HG03354 (cell line): Measurements from ENCODE around the gene ADCY4.

Experiments used
- ATAC-seq: cut with Tn5 transposase; IDR thresholded peaks from one replicate; pipeline ENCODE4 v1.9.1; 2021; ENCODE audit warnings: mild to moderate bottlenecking; ENCODE audit not compliant: unreplicated experiment, poor library complexity, severe bottlenecking

The ADCY4 gene

GRCh38 chr14:24307156-24307574 is 27.7 kb downstream of the ADCY4 start:
- ATAC-seq: no peak

- ATAC-seq: no peak
These were observed 30.9 kb downstream of the ADCY4 start for GRCh38 chr14:24304019-24304387.

GRCh38 chr14:24300326-24300980 is 34.4 kb downstream of the ADCY4 start:
- no peak for ATAC-seq

- peak; percentile 75 for ATAC-seq
These were observed 35.3 kb downstream of the ADCY4 start, which contains the start of the genes DHRS1 and NOP9 for GRCh38 chr14:24299255-24300191. Gene DHRS1 (minus strand): TSS chr14:24299780. CDS start chr14:24299106, 674 bp downstream. Gene NOP9 (plus strand): TSS chr14:24299850. CDS start chr14:24299955, 105 bp downstream.

- peak; percentile 12 for ATAC-seq
These were observed 36.0 kb downstream of the ADCY4 start for GRCh38 chr14:24298892-24299254.

- peak; percentile 27 for ATAC-seq
These were observed 37.5 kb downstream of the ADCY4 start for GRCh38 chr14:24297190-24297964.

GRCh38 chr14:24296341-24297157 is 38.3 kb downstream of the ADCY4 start:
- ATAC-seq: peak; percentile 59

- ATAC-seq: no peak
These were observed 41.3 kb downstream of the ADCY4 start for GRCh38 chr14:24293525-24293924.

GRCh38 chr14:24292118-24292807 is 42.6 kb downstream of the ADCY4 start:
- ATAC-seq: no peak

GRCh38 chr14:24291446-24292117 is 43.3 kb downstream of the ADCY4 start:
- no peak for ATAC-seq

GRCh38 chr14:24290746-24291145 is 44.1 kb downstream of the ADCY4 start:
- ATAC-seq: no peak

- no peak for ATAC-seq
These were observed 45.1 kb downstream of the ADCY4 start for GRCh38 chr14:24289649-24290280.

- no peak for ATAC-seq
These were observed 47.9 kb downstream of the ADCY4 start for GRCh38 chr14:24286996-24287395.

GRCh38 chr14:24285351-24285750 is 49.5 kb downstream of the ADCY4 start:
- ATAC-seq: no peak

GRCh38 chr14:24284501-24285035 is 50.3 kb downstream of the ADCY4 start:
- ATAC-seq: no peak

GRCh38 chr14:24283796-24284460 is 50.9 kb downstream of the ADCY4 start:
- ATAC-seq: no peak

GRCh38 chr14:24282736-24283135 is 52.1 kb downstream of the ADCY4 start:
- no peak for ATAC-seq
